Liver (tissue), 3 donors: ENCODE measurements around the gene TNXB.
"Not testable (repeated sequence)": the region's sequence is repeated elsewhere in the genome, so short reads cannot be mapped to it uniquely, and the experiment has no call there.

Experiments used
- EGR1 ChIP-seq, 2 donors: IDR thresholded peaks; 2 replicates each; pipeline ENCODE4 v1.6.1; 2016 to 2018; ENCODE audit warnings: antibody characterized with exemption in 2 of 2, low read depth in 2 of 2
- FOXA2 ChIP-seq: IDR thresholded peaks from 2 replicates; pipeline ENCODE4 v1.6.1; 2016; ENCODE audit warnings: antibody characterized with exemption
- HNF4A ChIP-seq, 2 donors: conservative IDR thresholded peaks; 2 replicates each; pipeline ENCODE4 v1.6.1; 2016; ENCODE audit warnings: antibody characterized with exemption in 2 of 2, mild to moderate bottlenecking in 2 of 2
- JUND ChIP-seq, 2 donors: IDR thresholded peaks; 2 replicates each; pipeline ENCODE4 v1.6.1; 2016; ENCODE audit warnings: antibody characterized with exemption in 2 of 2
- TAF1 ChIP-seq: conservative IDR thresholded peaks from 2 replicates; pipeline ENCODE4 v1.6.1; 2016; ENCODE audit warnings: antibody characterized with exemption, mild to moderate bottlenecking
- YY1 ChIP-seq: IDR thresholded peaks from 2 replicates; pipeline ENCODE4 v1.6.1; 2016; ENCODE audit warnings: antibody characterized with exemption, mild to moderate bottlenecking
- TF ChIP-seq, protein P1 (sequence below): fragments of 150-350 bp; IDR thresholded peaks from 2 replicates; pipeline ENCODE4 v1.5.1; 2017; ENCODE audit warnings: improper control_type of control experiment, low read depth, low read length; ENCODE audit not compliant: missing input control
- TF ChIP-seq, protein P2 (sequence below): IDR thresholded peaks from 2 replicates; pipeline ENCODE4 v1.6.1; 2016; ENCODE audit warnings: antibody characterized with exemption
- donor health status: healthy.
- donor health status: healthy.

- TF ChIP-seq, protein P1, sequence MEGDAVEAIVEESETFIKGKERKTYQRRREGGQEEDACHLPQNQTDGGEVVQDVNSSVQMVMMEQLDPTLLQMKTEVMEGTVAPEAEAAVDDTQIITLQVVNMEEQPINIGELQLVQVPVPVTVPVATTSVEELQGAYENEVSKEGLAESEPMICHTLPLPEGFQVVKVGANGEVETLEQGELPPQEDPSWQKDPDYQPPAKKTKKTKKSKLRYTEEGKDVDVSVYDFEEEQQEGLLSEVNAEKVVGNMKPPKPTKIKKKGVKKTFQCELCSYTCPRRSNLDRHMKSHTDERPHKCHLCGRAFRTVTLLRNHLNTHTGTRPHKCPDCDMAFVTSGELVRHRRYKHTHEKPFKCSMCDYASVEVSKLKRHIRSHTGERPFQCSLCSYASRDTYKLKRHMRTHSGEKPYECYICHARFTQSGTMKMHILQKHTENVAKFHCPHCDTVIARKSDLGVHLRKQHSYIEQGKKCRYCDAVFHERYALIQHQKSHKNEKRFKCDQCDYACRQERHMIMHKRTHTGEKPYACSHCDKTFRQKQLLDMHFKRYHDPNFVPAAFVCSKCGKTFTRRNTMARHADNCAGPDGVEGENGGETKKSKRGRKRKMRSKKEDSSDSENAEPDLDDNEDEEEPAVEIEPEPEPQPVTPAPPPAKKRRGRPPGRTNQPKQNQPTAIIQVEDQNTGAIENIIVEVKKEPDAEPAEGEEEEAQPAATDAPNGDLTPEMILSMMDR, result not testable (repeated sequence)
- TF ChIP-seq TAF1; YY1; JUND (IDR thresholded peaks at IDR 0.05); HNF4A (conservative IDR thresholded peaks at IDR 0.05); FOXA2; EGR1 (IDR thresholded peaks at IDR 0.05; ENCODE audit: low read depth in 2 of 2): not testable (repeated sequence)
- TF ChIP-seq, protein P2, sequence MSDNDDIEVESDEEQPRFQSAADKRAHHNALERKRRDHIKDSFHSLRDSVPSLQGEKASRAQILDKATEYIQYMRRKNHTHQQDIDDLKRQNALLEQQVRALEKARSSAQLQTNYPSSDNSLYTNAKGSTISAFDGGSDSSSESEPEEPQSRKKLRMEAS, result not testable (repeated sequence)
These were observed 87.0 kb downstream of the TNXB start for GRCh38 chr6:32022100-32022499.
